HFF-Myc (cell line): Measurements from ENCODE around the gene DDX42.

Experiments
- DNase-seq: peaks from one replicate; pipeline ENCODE4 v3.0.0-alpha.2; 2011; ENCODE audit warnings: low read depth; ENCODE audit errors: extremely low read depth
- H3K4me3 ChIP-seq: replicated peaks from 2 replicates; pipeline ENCODE4 v1.5.1; 2011; ENCODE audit warnings: low read depth, mild to moderate bottlenecking, control low read depth, low read length
- CTCF ChIP-seq: IDR thresholded peaks from 2 replicates; pipeline ENCODE4 v1.5.1; 2012; ENCODE audit warnings: mild to moderate bottlenecking, low read depth, low read length, control low read depth; ENCODE audit errors: missing control alignments

The DDX42 gene

GRCh38 chr17:63751806-63752205 lies 22.2 kb upstream of the DDX42 start:
- no peak for TF ChIP-seq CTCF
- no peak overlapping the region for H3K4me3 ChIP-seq
- DNase-seq, result no peak

- no peak for TF ChIP-seq CTCF
- no peak for DNase-seq
- no peak overlapping the region for H3K4me3 ChIP-seq
Measured at GRCh38 chr17:63752707-63753106, 21.3 kb upstream of the DDX42 start.

GRCh38 chr17:63753215-63753614 lies 20.8 kb upstream of the DDX42 start:
- TF ChIP-seq CTCF, result no peak
- no peak for DNase-seq
- no peak overlapping the region for H3K4me3 ChIP-seq

- no peak for TF ChIP-seq CTCF
Measured at GRCh38 chr17:63754046-63754445, 19.9 kb upstream of the DDX42 start.

GRCh38 chr17:63758428-63758827 lies 15.5 kb upstream of the DDX42 start:
- no peak for DNase-seq
- no peak for TF ChIP-seq CTCF
- H3K4me3 ChIP-seq, result no peak overlapping the region

More at GRCh38 chr17:63754046-63754445, 19.9 kb upstream of the DDX42 start:
- no peak for DNase-seq
- no peak overlapping the region for H3K4me3 ChIP-seq

- no peak for DNase-seq
- H3K4me3 ChIP-seq, result no peak overlapping the region
- no peak for TF ChIP-seq CTCF
Measured at GRCh38 chr17:63760771-63761539, 13.0 kb upstream of the DDX42 start.
